Measurements from ENCODE around the gene WDR13. TPM values are rescaled to one million over a fixed set of nuclear protein-coding genes. Genes with fewer than 3 reads are reported as not detected.
A peak's percentile ranks its signal among the peaks of the same experiment; 100 is the strongest.
"Not testable (repeated sequence)": the region's sequence is repeated elsewhere in the genome, so short reads cannot be mapped to it uniquely, and the experiment has no call there.

WDR13 gene
- total RNA-seq, 4 donors from 2014 or later: 64.8 to 147 (median 111) TPM

GRCh38 chrX:48636301-48636700 is 39.0 kb downstream of the WDR13 start:
- intact Hi-C loops (cut with DNase I; ENCODE audit: low total_unique reads): no loop called here

GRCh38 chrX:48636776-48637175 is 39.5 kb downstream of the WDR13 start:
- intact Hi-C loops (cut with DNase I; ENCODE audit: low total_unique reads): no loop called here
- H3K4me1 ChIP-seq: no peaks in the 10 kb centered on the region
- no peaks in the 10 kb centered on the region for H3K36me3 ChIP-seq
- no peak overlapping the region for H3K27ac ChIP-seq
- no peaks in the 10 kb centered on the region for H3K27me3 ChIP-seq
- H3K4me3 ChIP-seq: no peak overlapping the region
- no peak for TF ChIP-seq POLR2A (IDR thresholded peaks at IDR 0.05)
- no peak for TF ChIP-seq CTCF (IDR thresholded peaks at IDR 0.05)
- H3K9me3 ChIP-seq: no peaks in the 10 kb centered on the region
- no peak for DNase-seq

More at GRCh38 chrX:48636301-48636700, 39.0 kb downstream of the WDR13 start:
- Histone ChIP-seq H3K9me3 (no peaks in the 10 kb centered on the region), H3K4me3 (no peak overlapping the region), H3K4me1 (no peaks in the 10 kb centered on the region), H3K36me3 (no peaks in the 10 kb centered on the region), H3K27ac (no peak overlapping the region), H3K27me3 (no peaks in the 10 kb centered on the region)
- TF ChIP-seq POLR2A (IDR thresholded peaks at IDR 0.05): no peak
- no peak for DNase-seq

- no peak for TF ChIP-seq POLR2A (IDR thresholded peaks at IDR 0.05)
- no peak for TF ChIP-seq CTCF (IDR thresholded peaks at IDR 0.05)
- intact Hi-C loops (cut with DNase I; ENCODE audit: low total_unique reads): no loop called here
- Histone ChIP-seq H3K36me3 (no peaks in the 10 kb centered on the region), H3K27me3 (no peaks in the 10 kb centered on the region), H3K9me3 (no peaks in the 10 kb centered on the region), H3K4me1 (no peaks in the 10 kb centered on the region), H3K27ac (no peak overlapping the region), H3K4me3 (no peak overlapping the region)
- DNase-seq: no peak
These were observed 48.4 kb downstream of the WDR13 start for GRCh38 chrX:48645669-48646068.

GRCh38 chrX:48648336-48648751 is 51.1 kb downstream of the WDR13 start:
- Histone ChIP-seq H3K27me3 (no peaks in the 10 kb centered on the region), H3K9me3 (no peaks in the 10 kb centered on the region), H3K36me3 (no peaks in the 10 kb centered on the region), H3K27ac (peak overlapping the region in 1 of 2 donors; percentile 48), H3K4me3 (no peak overlapping the region), H3K4me1 (no peaks in the 10 kb centered on the region)
- TF ChIP-seq CTCF (IDR thresholded peaks at IDR 0.05) (peak; percentile 28 to 48 (median 40)), POLR2A (IDR thresholded peaks at IDR 0.05) (no peak)
- intact Hi-C loops (cut with DNase I; ENCODE audit: low total_unique reads): no loop called here
- DNase-seq: peak; percentile 24 to 59

- intact Hi-C loops (cut with DNase I; ENCODE audit: low total_unique reads): no loop called here
- Histone ChIP-seq H3K27ac (peak overlapping the region in 1 of 2 donors; percentile 48), H3K36me3 (no peaks in the 10 kb centered on the region), H3K9me3 (no peaks in the 10 kb centered on the region), H3K27me3 (no peaks in the 10 kb centered on the region), H3K4me1 (no peaks in the 10 kb centered on the region), H3K4me3 (no peak overlapping the region)
- TF ChIP-seq CTCF (IDR thresholded peaks at IDR 0.05): no peak
- no peak for TF ChIP-seq POLR2A (IDR thresholded peaks at IDR 0.05)
- no peak for DNase-seq
These were observed 51.8 kb downstream of the WDR13 start for GRCh38 chrX:48649102-48649501.

- H3K36me3 ChIP-seq; DNase-seq; H3K9me3 ChIP-seq; H3K4me1 ChIP-seq; H3K4me3 ChIP-seq; H3K27ac ChIP-seq; H3K27me3 ChIP-seq; intact Hi-C loops (cut with DNase I; ENCODE audit: low total_unique reads): not testable (repeated sequence)
These were observed 54.8 kb downstream of the WDR13 start for GRCh38 chrX:48652055-48652579.

- DNase-seq; H3K27me3 ChIP-seq; H3K36me3 ChIP-seq; H3K9me3 ChIP-seq; H3K27ac ChIP-seq; H3K4me1 ChIP-seq; intact Hi-C loops (cut with DNase I; ENCODE audit: low total_unique reads); H3K4me3 ChIP-seq: not testable (repeated sequence)
These were observed 57.5 kb downstream of the WDR13 start for GRCh38 chrX:48654746-48655145.

Data from uterus (tissue), 4 donors.